Stimulated activated CD4-positive, alpha-beta T cell treated with anti-CD3 and anti-CD28 coated beads, Interleukin-4, amount 100 ng/mL, for 4 hours (primary cell): ENCODE data around the gene PPP4R4.

Experiments
- DNase-seq, 2 experiments: peaks; one replicate each; pipeline ENCODE4 v3.0.0-alpha.2; 2020

The PPP4R4 gene

GRCh38 chr14:94173885-94174603 lies at the start of gene PPP4R4:
Gene PPP4R4, plus strand, starts transcription at chr14:94174322. Its CDS starts 144 bp downstream, at chr14:94174466.
- DNase-seq = peak; percentile 83 to 87

- no peak for DNase-seq
Observed at GRCh38 chr14:94124582-94125377, 49.3 kb upstream of the PPP4R4 start.

- no peak for DNase-seq
Observed at GRCh38 chr14:94125659-94126418, 48.3 kb upstream of the PPP4R4 start.

- no peak for DNase-seq
Observed at GRCh38 chr14:94126419-94126677, 47.8 kb upstream of the PPP4R4 start.

GRCh38 chr14:94126800-94127199 lies 47.3 kb upstream of the PPP4R4 start:
- no peak for DNase-seq

GRCh38 chr14:94127330-94127729 lies 46.8 kb upstream of the PPP4R4 start:
- DNase-seq = no peak

GRCh38 chr14:94128216-94128839 lies 45.8 kb upstream of the PPP4R4 start:
- DNase-seq = no peak

- DNase-seq = peak; percentile 48 to 62
Observed at GRCh38 chr14:94129111-94129757, 44.9 kb upstream of the PPP4R4 start, which contains the start of gene IFI27L2. Gene IFI27L2, minus strand, starts transcription at chr14:94129604. Its CDS starts 40 bp downstream, at chr14:94129564.

GRCh38 chr14:94129758-94130414 lies 44.2 kb upstream of the PPP4R4 start:
- DNase-seq = no peak

GRCh38 chr14:94132285-94132887 lies 41.7 kb upstream of the PPP4R4 start:
- DNase-seq = peak; percentile 30 to 44

GRCh38 chr14:94135476-94135875 lies 38.6 kb upstream of the PPP4R4 start:
- no peak for DNase-seq

- DNase-seq = peak; percentile 77 to 82
Observed at GRCh38 chr14:94136575-94137331, 37.4 kb upstream of the PPP4R4 start.

GRCh38 chr14:94138251-94138650 lies 35.9 kb upstream of the PPP4R4 start:
- no peak for DNase-seq

- DNase-seq = no peak
Observed at GRCh38 chr14:94139006-94139405, 35.1 kb upstream of the PPP4R4 start.

- DNase-seq = no peak
Observed at GRCh38 chr14:94139421-94139820, 34.7 kb upstream of the PPP4R4 start.

- DNase-seq = no peak
Observed at GRCh38 chr14:94142247-94142646, 31.9 kb upstream of the PPP4R4 start.

GRCh38 chr14:94142836-94143235 lies 31.3 kb upstream of the PPP4R4 start:
- DNase-seq = no peak

GRCh38 chr14:94143239-94143638 lies 30.9 kb upstream of the PPP4R4 start:
- DNase-seq = no peak

- no peak for DNase-seq
Observed at GRCh38 chr14:94143711-94144110, 30.4 kb upstream of the PPP4R4 start.

- DNase-seq = no peak
Observed at GRCh38 chr14:94144765-94145164, 29.4 kb upstream of the PPP4R4 start.
